SK-N-SH (cell line): ENCODE measurements around the gene STK32C. TPM values are rescaled to one million over a fixed set of nuclear protein-coding genes. Genes with fewer than 3 reads are reported as not detected.

ENCODE experiments used
- CTCF ChIA-PET: fragments of 300-600, 350-600 bp; formaldehyde crosslinking; extraction: SDS; loops from one replicate; lab custom pipeline; 2021; lab: Yijun Ruan, JAX
- POLR2A ChIA-PET: fragments of 350-600 bp; sonication (Branson Sonifier 250); formaldehyde crosslinking; extraction: SDS; loops from one replicate; lab custom pipeline; 2020; ENCODE audit warnings: antibody characterized with exemption, inconsistent platforms; lab: Yijun Ruan, JAX
- DNase-seq: peaks from one replicate; pipeline ENCODE4 v3.0.0; 2012
- H2AFZ ChIP-seq: fragments of 200-600 bp; sonication (generic); 2 replicates; pipeline ENCODE4 v1.8.1; 2016; ENCODE audit warnings: antibody characterized with exemption, mild to moderate bottlenecking, low read depth
- H3F3A ChIP-seq: fragments of 200-600 bp; sonication (generic); replicated peaks from 2 replicates; pipeline ENCODE3; 2016; ENCODE audit warnings: antibody characterized with exemption, mild to moderate bottlenecking; ENCODE audit not compliant: insufficient read depth
- H3K27ac ChIP-seq, 2 experiments: fragments of 200-500 bp in 1 of 2; fragments of 200-600 bp in 1 of 2; sonication (Bioruptor generic) in 1 of 2; sonication (generic), shearing (Covaris generic) in 1 of 2; 2 replicates each; pipeline versions ENCODE4 v1.5.1 to v1.6.1; 2014 to 2016; ENCODE audit warnings: low read depth in 2 of 2, inconsistent platforms in 1 of 2, low read length in 1 of 2, mild to moderate bottlenecking in 1 of 2, mixed read lengths in 1 of 2
- H3K27me3 ChIP-seq: fragments of 200-600 bp; sonication (generic), shearing (Covaris generic); 2 replicates; pipeline ENCODE4 v1.6.1; 2016; ENCODE audit warnings: mixed run types; ENCODE audit not compliant: insufficient read depth
- H3K36me3 ChIP-seq, 2 experiments: fragments of 200-500 bp in 1 of 2; fragments of 200-600 bp in 1 of 2; sonication (Bioruptor generic) in 1 of 2; sonication (generic) in 1 of 2; replicated peaks in 1 of 2; 2 replicates each; pipeline versions ENCODE3 to v1.5.1; 2014 to 2016; ENCODE audit warnings: low read length in 1 of 2, mild to moderate bottlenecking in 1 of 2; ENCODE audit not compliant: insufficient read depth in 2 of 2, control insufficient read depth in 1 of 2
- H3K4me1 ChIP-seq, 2 experiments: fragments of 200-500 bp in 1 of 2; fragments of 200-600 bp in 1 of 2; sonication (Bioruptor generic) in 1 of 2; sonication (generic), shearing (Covaris generic) in 1 of 2; 2 replicates each; pipeline versions ENCODE4 v1.5.1 to v1.6.1; 2014 to 2016; ENCODE audit warnings: low read depth in 1 of 2, low read length in 1 of 2, mixed run types in 1 of 2; ENCODE audit not compliant: insufficient read depth in 2 of 2, control insufficient read depth in 1 of 2
- H3K4me2 ChIP-seq: fragments of 200-600 bp; sonication (generic), shearing (Covaris generic); 2 replicates; pipeline ENCODE4 v1.6.1; 2017; ENCODE audit warnings: mixed run types
- H3K4me3 ChIP-seq, 2 experiments: fragments of 200-500 bp in 1 of 2; fragments of 200-600 bp in 1 of 2; sonication (Bioruptor generic) in 1 of 2; sonication (generic), shearing (Covaris generic) in 1 of 2; 2 replicates each; pipeline versions ENCODE4 v1.5.1 to v1.8.1; 2014 to 2016; ENCODE audit warnings: low read depth in 2 of 2, inconsistent platforms in 1 of 2, low read length in 1 of 2, mild to moderate bottlenecking in 1 of 2, mixed read lengths in 1 of 2, moderate library complexity in 1 of 2
- H3K79me2 ChIP-seq: fragments of 200-600 bp; sonication (generic); 2 replicates; pipeline ENCODE4 v1.8.1; 2017; ENCODE audit warnings: mild to moderate bottlenecking; ENCODE audit not compliant: insufficient read depth
- H3K9ac ChIP-seq: fragments of 200-600 bp; sonication (generic); 2 replicates; pipeline ENCODE4 v1.6.1; 2017; ENCODE audit warnings: mixed run types
- H3K9me2 ChIP-seq: fragments of 200-600 bp; sonication (generic); 2 replicates; pipeline ENCODE4 v1.6.1; 2017; ENCODE audit warnings: mixed run types
- H3K9me3 ChIP-seq: fragments of 200-600 bp; sonication (generic); 2 replicates; pipeline ENCODE4 v1.6.1; 2017; ENCODE audit warnings: mixed run types, mild to moderate bottlenecking, moderate library complexity
- H4K20me1 ChIP-seq: fragments of 200-600 bp; sonication (generic); 2 replicates; pipeline ENCODE4 v1.6.1; 2017; ENCODE audit warnings: mild to moderate bottlenecking, mixed run types; ENCODE audit not compliant: insufficient read depth
- CHD2 ChIP-seq: fragments of 150-350 bp; IDR thresholded peaks from 2 replicates; pipeline ENCODE4 v1.6.1; 2018; ENCODE audit warnings: low read length; ENCODE audit not compliant: partially characterized antibody
- EZH2phosphoT487 ChIP-seq: fragments of 200-600 bp; sonication (generic); IDR thresholded peaks from 2 replicates; pipeline ENCODE4 v1.6.1; 2017; ENCODE audit warnings: low read depth, mixed run types, mild to moderate bottlenecking, antibody characterized with exemption, moderate library complexity, borderline replicate concordance
- FOXM1 ChIP-seq: IDR thresholded peaks from 2 replicates; pipeline ENCODE4 v1.4.0; 2012; ENCODE audit warnings: low read depth, mild to moderate bottlenecking
- GATA2 ChIP-seq: sonication (generic); formaldehyde crosslinking; IDR thresholded peaks from 2 replicates; pipeline ENCODE4 v1.5.0; 2020; ENCODE audit warnings: mild to moderate bottlenecking, missing genetic modification reagents
- MEF2A ChIP-seq: IDR thresholded peaks from 2 replicates; pipeline ENCODE4 v1.4.0; 2012; ENCODE audit warnings: low read depth, borderline replicate concordance
- NFIC ChIP-seq: IDR thresholded peaks from 2 replicates; pipeline ENCODE4 v1.4.0; 2012; ENCODE audit warnings: borderline replicate concordance
- PBX3 ChIP-seq: IDR thresholded peaks from 2 replicates; pipeline ENCODE4; 2012
- POLR2AphosphoS5 ChIP-seq: IDR thresholded peaks from 2 replicates; pipeline ENCODE4 v1.6.1; 2012; ENCODE audit warnings: low read depth, low read length
- RFX5 ChIP-seq: IDR thresholded peaks from 2 replicates; pipeline ENCODE4 v1.6.1; 2012; ENCODE audit warnings: mild to moderate bottlenecking, improper control_type of control experiment, low read length
- RXRA ChIP-seq: IDR thresholded peaks from 2 replicates; pipeline ENCODE4 v1.4.0; 2012; ENCODE audit warnings: low read depth, mild to moderate bottlenecking, borderline replicate concordance
- SMC3 ChIP-seq: IDR thresholded peaks from 2 replicates; pipeline ENCODE4 v1.6.1; 2012; ENCODE audit warnings: low read depth, low read length, improper control_type of control experiment
- TCF12 ChIP-seq: IDR thresholded peaks from 2 replicates; pipeline ENCODE4 v1.4.0; 2012
- TEAD4 ChIP-seq: IDR thresholded peaks from 2 replicates; pipeline ENCODE4 v1.4.0; 2012; ENCODE audit warnings: mild to moderate bottlenecking, borderline replicate concordance; ENCODE audit not compliant: insufficient read depth
- WGBS: methylation state at CpG from one replicate; pipeline ENCODE4 v1.1.6; 2017; ENCODE audit warnings: low lambda C conversion rate; 5-methylcytosine and 5-hydroxymethylcytosine counted together
- polyA plus RNA-seq, 3 experiments: library from polyadenylated mRNA; depleted of rRNA; stranded (reverse); fragments of >200 nt; gene quantifications; 2 replicates each; pipeline ENCODE4 v1.2.3, GENCODE V29; 2012
- TF ChIP-seq, protein P1 (sequence below): fragments of 150-350 bp; IDR thresholded peaks from 2 replicates; pipeline ENCODE4 v1.6.1; 2016; ENCODE audit warnings: mild to moderate bottlenecking, low read depth, low read length
- TF ChIP-seq, protein P2 (sequence below): IDR thresholded peaks from 2 replicates; pipeline ENCODE4 v1.6.1; 2012; ENCODE audit warnings: mild to moderate bottlenecking, low read depth, low read length, moderate library complexity

Gene STK32C
- polyA plus RNA-seq, 1 of the 3 experiments (the other 2 are of a cell fraction), result 27.8 TPM

DNA sequence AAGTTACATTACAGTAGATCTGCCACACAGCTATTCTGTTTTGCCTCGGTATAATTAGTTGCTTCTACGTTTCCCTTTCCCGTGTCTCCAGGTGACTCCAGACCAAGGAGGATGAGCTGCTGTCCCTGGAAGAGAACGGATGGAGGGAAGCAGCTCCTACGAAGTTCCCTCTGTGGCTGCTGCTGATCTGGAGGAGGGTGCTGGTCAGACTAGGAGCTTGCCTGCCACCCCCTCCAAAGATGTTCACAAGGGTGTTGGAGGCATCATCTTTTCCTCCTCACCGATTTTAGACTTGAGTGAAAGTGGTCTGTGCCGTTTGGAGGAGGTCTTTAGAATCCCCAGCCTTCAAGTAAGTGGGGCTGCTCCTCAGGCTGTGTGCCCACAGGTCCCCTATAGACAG lies 25.6 kb upstream of the STK32C start:
- H3K9me2 ChIP-seq, result no peaks in the 10 kb centered on the region
- H3K9me3 ChIP-seq, result no peaks in the 10 kb centered on the region
- 82% methylated on average over 7 of the region's 7 CpGs for WGBS
- no peak overlapping the region for H3K9ac ChIP-seq
- H3K27ac ChIP-seq, result no peak overlapping the region
- no peak overlapping the region for H2AFZ ChIP-seq
- DNase-seq, result no peak
- no peaks in the 10 kb centered on the region for H4K20me1 ChIP-seq
- TF ChIP-seq RFX5 (no peak), SMC3 (no peak), GATA2 (CRISPR knock-in tag) (no peak), CHD2 (no peak), MEF2A (no peak)
- TF ChIP-seq, protein P1, sequence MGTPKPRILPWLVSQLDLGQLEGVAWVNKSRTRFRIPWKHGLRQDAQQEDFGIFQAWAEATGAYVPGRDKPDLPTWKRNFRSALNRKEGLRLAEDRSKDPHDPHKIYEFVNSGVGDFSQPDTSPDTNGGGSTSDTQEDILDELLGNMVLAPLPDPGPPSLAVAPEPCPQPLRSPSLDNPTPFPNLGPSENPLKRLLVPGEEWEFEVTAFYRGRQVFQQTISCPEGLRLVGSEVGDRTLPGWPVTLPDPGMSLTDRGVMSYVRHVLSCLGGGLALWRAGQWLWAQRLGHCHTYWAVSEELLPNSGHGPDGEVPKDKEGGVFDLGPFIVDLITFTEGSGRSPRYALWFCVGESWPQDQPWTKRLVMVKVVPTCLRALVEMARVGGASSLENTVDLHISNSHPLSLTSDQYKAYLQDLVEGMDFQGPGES, result no peak
- TF ChIP-seq, protein P2, sequence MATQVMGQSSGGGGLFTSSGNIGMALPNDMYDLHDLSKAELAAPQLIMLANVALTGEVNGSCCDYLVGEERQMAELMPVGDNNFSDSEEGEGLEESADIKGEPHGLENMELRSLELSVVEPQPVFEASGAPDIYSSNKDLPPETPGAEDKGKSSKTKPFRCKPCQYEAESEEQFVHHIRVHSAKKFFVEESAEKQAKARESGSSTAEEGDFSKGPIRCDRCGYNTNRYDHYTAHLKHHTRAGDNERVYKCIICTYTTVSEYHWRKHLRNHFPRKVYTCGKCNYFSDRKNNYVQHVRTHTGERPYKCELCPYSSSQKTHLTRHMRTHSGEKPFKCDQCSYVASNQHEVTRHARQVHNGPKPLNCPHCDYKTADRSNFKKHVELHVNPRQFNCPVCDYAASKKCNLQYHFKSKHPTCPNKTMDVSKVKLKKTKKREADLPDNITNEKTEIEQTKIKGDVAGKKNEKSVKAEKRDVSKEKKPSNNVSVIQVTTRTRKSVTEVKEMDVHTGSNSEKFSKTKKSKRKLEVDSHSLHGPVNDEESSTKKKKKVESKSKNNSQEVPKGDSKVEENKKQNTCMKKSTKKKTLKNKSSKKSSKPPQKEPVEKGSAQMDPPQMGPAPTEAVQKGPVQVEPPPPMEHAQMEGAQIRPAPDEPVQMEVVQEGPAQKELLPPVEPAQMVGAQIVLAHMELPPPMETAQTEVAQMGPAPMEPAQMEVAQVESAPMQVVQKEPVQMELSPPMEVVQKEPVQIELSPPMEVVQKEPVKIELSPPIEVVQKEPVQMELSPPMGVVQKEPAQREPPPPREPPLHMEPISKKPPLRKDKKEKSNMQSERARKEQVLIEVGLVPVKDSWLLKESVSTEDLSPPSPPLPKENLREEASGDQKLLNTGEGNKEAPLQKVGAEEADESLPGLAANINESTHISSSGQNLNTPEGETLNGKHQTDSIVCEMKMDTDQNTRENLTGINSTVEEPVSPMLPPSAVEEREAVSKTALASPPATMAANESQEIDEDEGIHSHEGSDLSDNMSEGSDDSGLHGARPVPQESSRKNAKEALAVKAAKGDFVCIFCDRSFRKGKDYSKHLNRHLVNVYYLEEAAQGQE, result no peak
- H3K4me3 ChIP-seq, result 0 out of 4 replicates have a peak overlapping the region, but pooled peaks of 1 of the 2 experiments have one; percentile 75
- H3K36me3 ChIP-seq, result peaks cover 21 to 22% of the 10 kb centered on the region in 2 experiments
- H3F3A ChIP-seq, result no peaks in the 10 kb centered on the region
- ChIA-PET POLR2A (no interaction called here), CTCF (interaction anchor here (1.0 kb wide), 1 partner anchor 20 kb away, joined by 3 read pairs; no protein-coding TSS in a partner anchor)
- peaks cover 0 to 27% of the 10 kb centered on the region in 2 experiments; a peak in 3 of 4 replicates for H3K4me1 ChIP-seq
- peak overlapping the region; percentile 99; the same call in 1 of the 2 replicates for H3K4me2 ChIP-seq
- H3K79me2 ChIP-seq, result peaks cover 41% of the 10 kb centered on the region
- H3K27me3 ChIP-seq, result no peaks in the 10 kb centered on the region

- no peak for DNase-seq
- Histone ChIP-seq H3K27me3 (no peaks in the 10 kb centered on the region), H4K20me1 (no peaks in the 10 kb centered on the region), H3K4me1 (peaks cover 0 to 29% of the 10 kb centered on the region in 2 experiments; a peak in 3 of 4 replicates), H3K9me2 (no peaks in the 10 kb centered on the region), H3K4me3 (peak overlapping the region; percentile 75 to 90), H3K9me3 (no peaks in the 10 kb centered on the region), H3K36me3 (peaks cover 19 to 24% of the 10 kb centered on the region in 2 experiments), H3K9ac (peak overlapping the region; percentile 77), H3K27ac (peak overlapping the region; percentile 48 to 74), H3K79me2 (peaks cover 51% of the 10 kb centered on the region)
- POLR2A ChIA-PET, result no interaction called here
- WGBS, result 13% methylated on average over 15 of the region's 16 CpGs
- no peak for TF ChIP-seq TEAD4
- TF ChIP-seq GATA2 (CRISPR knock-in tag), result no peak
- TF ChIP-seq FOXM1, result no peak
- TF ChIP-seq, protein P1, result no peak
- no peak for TF ChIP-seq EZH2phosphoT487
- TF ChIP-seq POLR2AphosphoS5, result no peak
- no peak for TF ChIP-seq PBX3
- TF ChIP-seq MEF2A, result no peak
- no peak for TF ChIP-seq NFIC
- TF ChIP-seq RXRA, result no peak
- no peak for TF ChIP-seq TCF12
- TF ChIP-seq, all 33 proteins: peak for 0
- Histone ChIP-seq H3F3A (peaks cover 4% of the 10 kb centered on the region), H2AFZ (peak overlapping the region; percentile 82), H3K4me2 (peak overlapping the region; percentile 99)
- CTCF ChIA-PET, result no interaction called here
These were observed 24.6 kb upstream of the STK32C start for GRCh38 chr10:132332433-132332754.
